GM21367 (cell line): Measurements from ENCODE around the gene MAPK8.

ENCODE experiments used
- ATAC-seq: cut with Tn5 transposase; IDR thresholded peaks from one replicate; pipeline ENCODE4 v1.9.1; 2021; ENCODE audit not compliant: unreplicated experiment

Gene MAPK8

GRCh38 chr10:48459270-48460150 is 153.0 kb downstream of the MAPK8 start:
- ATAC-seq = no peak

- no peak for ATAC-seq
These were observed 153.7 kb downstream of the MAPK8 start for GRCh38 chr10:48460182-48460581.

- ATAC-seq = no peak
These were observed 155.4 kb downstream of the MAPK8 start for GRCh38 chr10:48461623-48462481.

- ATAC-seq = no peak
These were observed 156.1 kb downstream of the MAPK8 start for GRCh38 chr10:48462482-48463020.

- ATAC-seq = no peak
These were observed 157.0 kb downstream of the MAPK8 start for GRCh38 chr10:48463318-48464003.

- no peak for ATAC-seq
These were observed 157.8 kb downstream of the MAPK8 start for GRCh38 chr10:48464121-48464870.

- no peak for ATAC-seq
These were observed 158.6 kb downstream of the MAPK8 start for GRCh38 chr10:48464871-48465736.

GRCh38 chr10:48465860-48466521 is 159.5 kb downstream of the MAPK8 start:
- ATAC-seq = no peak

GRCh38 chr10:48466611-48467240 is 160.2 kb downstream of the MAPK8 start:
- no peak for ATAC-seq

GRCh38 chr10:48467669-48468068 is 161.2 kb downstream of the MAPK8 start:
- no peak for ATAC-seq

- no peak for ATAC-seq
These were observed 161.8 kb downstream of the MAPK8 start for GRCh38 chr10:48468130-48468790.

- ATAC-seq = no peak
These were observed 162.5 kb downstream of the MAPK8 start for GRCh38 chr10:48468866-48469511.

GRCh38 chr10:48469516-48470020 is 163.1 kb downstream of the MAPK8 start:
- no peak for ATAC-seq

- ATAC-seq = no peak
These were observed 163.8 kb downstream of the MAPK8 start for GRCh38 chr10:48470115-48470892.

GRCh38 chr10:48470893-48471805 is 164.7 kb downstream of the MAPK8 start:
- ATAC-seq = no peak
